ENCODE measurements around the gene DNAH6. TPM values are rescaled to one million over a fixed set of nuclear protein-coding genes. Genes with fewer than 3 reads are reported as not detected.
"Not testable (repeated sequence)": the region's sequence is repeated elsewhere in the genome, so short reads cannot be mapped to it uniquely, and the experiment has no call there.

Gene DNAH6, protein sequence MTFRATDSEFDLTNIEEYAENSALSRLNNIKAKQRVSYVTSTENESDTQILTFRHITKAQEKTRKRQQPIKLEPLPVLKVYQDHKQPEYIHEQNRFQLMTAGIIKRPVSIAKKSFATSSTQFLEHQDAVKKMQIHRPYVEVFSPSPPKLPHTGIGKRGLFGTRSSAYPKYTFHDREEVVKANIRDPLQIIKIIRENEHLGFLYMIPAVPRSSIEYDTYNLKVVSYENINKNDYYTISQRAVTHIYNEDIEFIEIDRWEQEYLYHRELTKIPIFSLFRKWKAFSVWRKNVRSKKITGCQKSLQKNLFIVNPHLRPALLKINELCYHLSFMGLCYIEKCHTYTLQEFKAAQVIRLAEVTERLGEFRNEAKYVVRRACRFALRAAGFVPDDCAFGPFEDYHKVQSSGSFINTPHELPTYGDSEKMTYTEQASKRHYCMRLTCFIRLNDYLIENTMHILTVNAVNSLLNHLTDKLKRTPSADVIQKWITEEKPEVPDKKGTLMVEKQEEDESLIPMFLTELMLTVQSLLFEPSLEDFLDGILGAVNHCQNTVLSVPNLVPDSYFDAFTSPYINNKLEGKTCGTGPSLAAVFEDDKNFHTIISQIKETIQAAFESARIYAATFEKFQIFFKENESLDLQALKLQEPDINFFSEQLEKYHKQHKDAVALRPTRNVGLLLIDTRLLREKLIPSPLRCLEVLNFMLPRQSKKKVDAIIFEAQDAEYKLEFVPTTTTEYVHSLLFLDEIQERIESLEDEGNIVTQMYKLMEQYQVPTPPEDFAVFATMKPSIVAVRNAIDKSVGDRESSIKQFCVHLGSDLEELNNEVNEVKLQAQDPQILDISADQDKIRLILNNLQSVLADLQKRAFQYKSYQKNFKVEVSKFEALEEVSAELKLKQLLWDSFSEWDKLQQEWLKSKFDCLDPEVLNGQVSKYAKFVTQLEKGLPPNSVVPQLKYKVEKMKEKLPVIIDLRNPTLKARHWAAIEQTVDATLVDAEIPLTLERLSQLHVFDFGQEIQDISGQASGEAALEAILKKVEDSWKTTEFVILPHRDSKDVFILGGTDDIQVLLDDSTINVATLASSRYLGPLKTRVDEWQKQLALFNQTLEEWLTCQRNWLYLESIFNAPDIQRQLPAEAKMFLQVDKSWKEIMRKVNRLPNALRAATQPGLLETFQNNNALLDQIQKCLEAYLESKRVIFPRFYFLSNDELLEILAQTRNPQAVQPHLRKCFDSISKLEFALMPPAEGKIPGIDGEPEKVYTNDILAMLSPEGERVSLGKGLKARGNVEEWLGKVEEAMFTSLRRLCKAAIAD (N-terminal part only)
- polyA plus RNA-seq (2013, experiment 1 of 2) = 1.5 TPM
- polyA plus RNA-seq (2013, experiment 2 of 2) = 1.9 TPM

DNA sequence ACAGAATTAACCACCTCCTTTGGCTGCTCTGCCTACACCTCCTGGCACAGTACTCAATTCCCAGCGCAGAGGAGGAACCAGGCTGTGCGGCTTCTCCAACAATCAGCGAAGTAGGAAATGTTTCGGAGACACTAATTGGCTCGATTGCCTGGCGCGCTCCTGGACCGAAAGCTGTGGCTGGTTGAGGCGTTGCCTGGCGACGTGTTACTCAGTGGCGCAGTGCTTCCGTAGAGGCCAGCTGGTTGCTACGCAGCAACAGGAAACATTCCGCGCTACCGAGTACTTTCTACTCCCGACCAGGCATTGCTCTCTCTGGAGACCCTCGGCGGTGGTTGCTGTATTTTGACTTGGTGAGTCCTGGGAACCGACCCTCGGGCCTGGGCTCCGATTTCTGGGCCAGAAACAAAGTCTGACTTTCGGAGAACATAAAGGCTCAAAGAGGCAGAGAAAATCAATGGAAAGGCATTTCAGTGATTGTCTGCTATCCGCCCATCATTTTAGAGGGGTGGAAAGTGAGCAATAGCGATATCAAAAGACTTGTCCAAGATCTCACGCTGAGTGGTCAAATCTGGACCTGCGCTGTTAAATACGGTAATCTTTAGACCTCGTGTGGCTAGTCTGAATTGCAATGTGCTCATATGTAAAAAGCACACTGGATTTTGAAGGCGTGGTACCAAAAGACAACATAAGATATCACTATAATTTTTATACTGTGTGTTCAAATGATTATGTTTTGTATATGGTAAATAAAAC lies at the start of gene DNAH6:
TSS of gene DNAH6 (plus strand) at position 265 of the 753 bp plus-strand sequence. CDS start 1,329 bp downstream, outside the sequence.
- H3K79me1 ChIP-seq (ENCODE audit: low read depth, low read length) = no peaks in the 10 kb centered on the region
- peak within 1 kb of the TSS; percentile 43 for H3K4me2 ChIP-seq (ENCODE audit: insufficient read depth, low read length, poor library complexity, severe bottlenecking)
- no peak within 1 kb of the TSS for H3K9ac ChIP-seq (ENCODE audit: low read depth, low read length, poor library complexity)
- WGBS, 2 donors (ENCODE audit: extremely low coverage in 2 of 2, insufficient read length in 2 of 2, insufficient replicate concordance in 1 of 2) = no CpG with 5 or more reads among the region's 31 CpGs
- no peak within 1 kb of the TSS for H3K4ac ChIP-seq (ENCODE audit: low read length)
- no peaks in the 10 kb centered on the region for H3K9me3 ChIP-seq (replicated peaks in 1 of 2; ENCODE audit: control insufficient read depth in 2 of 2, insufficient read depth in 1 of 2, low read depth in 1 of 2, low read length in 2 of 2)
- no peak within 1 kb of the TSS for H3K27ac ChIP-seq (replicated peaks; ENCODE audit: low read length)
- peak within 1 kb of the TSS; percentile 27 for H3K18ac ChIP-seq (ENCODE audit: low read length)
- no peak within 1 kb of the TSS for H3K23ac ChIP-seq (ENCODE audit: low read depth, low read length, poor library complexity)
- H3K27me3 ChIP-seq (ENCODE audit: control insufficient read depth in 3 of 3, insufficient read depth in 3 of 3, low read depth in 1 of 3, low read length in 3 of 3) = no peaks in the 10 kb centered on the region
- DNase-seq (ENCODE audit: low spot score) = peak; percentile 77
- no peak within 1 kb of the TSS for H4K8ac ChIP-seq (ENCODE audit: low read depth, low read length)
- peaks cover 2 to 9% of the 10 kb centered on the region in 2 donors for H3K4me1 ChIP-seq (ENCODE audit: control insufficient read depth in 2 of 2, insufficient read depth in 1 of 2, low read depth in 1 of 2, low read length in 2 of 2)
- no peaks in the 10 kb centered on the region for H3K36me3 ChIP-seq (replicated peaks in 1 of 2; ENCODE audit: control insufficient read depth in 2 of 2, insufficient read depth in 2 of 2, low read length in 2 of 2)
- no peak within 1 kb of the TSS for H2AK5ac ChIP-seq (ENCODE audit: low read depth, low read length)
- no peak within 1 kb of the TSS for H2BK15ac ChIP-seq (ENCODE audit: low read length)
- H3K4me3 ChIP-seq (ENCODE audit: low read length in 2 of 2) = peak within 1 kb of the TSS; percentile 44 to 76
- H2AFZ ChIP-seq (ENCODE audit: low read length) = peak within 1 kb of the TSS; percentile 82
- no peak within 1 kb of the TSS for H3K14ac ChIP-seq (ENCODE audit: low read length)
- H2BK120ac ChIP-seq (ENCODE audit: low read depth, low read length) = no peak within 1 kb of the TSS
- H4K91ac ChIP-seq (ENCODE audit: low read depth, low read length, poor library complexity) = no peak within 1 kb of the TSS
- H2BK12ac ChIP-seq (ENCODE audit: low read length) = no peak within 1 kb of the TSS
- no peak within 1 kb of the TSS for H2BK5ac ChIP-seq (ENCODE audit: low read length)

DNA sequence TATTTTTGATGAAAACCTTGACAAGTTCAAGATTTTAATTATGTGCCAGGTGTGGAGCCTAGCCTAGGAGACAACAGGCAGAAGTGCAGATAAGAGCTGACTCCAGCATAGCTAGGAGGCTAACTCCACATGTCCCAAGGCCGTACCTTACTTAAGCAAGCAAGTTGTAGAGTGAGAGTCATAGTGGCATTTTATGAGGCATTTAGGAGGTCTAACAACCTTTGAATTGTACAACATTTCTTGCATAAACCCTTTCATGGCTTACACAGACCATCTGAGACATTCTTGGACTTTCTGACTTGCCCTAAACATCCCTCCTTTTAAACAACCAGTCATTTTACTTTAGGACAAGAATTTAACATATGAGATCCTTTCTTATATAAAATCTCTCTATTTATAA lies 48.9 kb upstream of the DNAH6 start:
- H3K79me1 ChIP-seq (ENCODE audit: low read depth, low read length) = no peaks in the 10 kb centered on the region
- H2AFZ ChIP-seq (ENCODE audit: low read length) = no peak overlapping the region
- DNase-seq (ENCODE audit: low spot score) = no peak
- H3K27ac ChIP-seq (replicated peaks; ENCODE audit: low read length) = no peak overlapping the region
- no peak overlapping the region for H2BK12ac ChIP-seq (ENCODE audit: low read length)
- no peaks in the 10 kb centered on the region for H3K27me3 ChIP-seq (ENCODE audit: control insufficient read depth in 3 of 3, insufficient read depth in 3 of 3, low read depth in 1 of 3, low read length in 3 of 3)
- no peak overlapping the region for H3K4me3 ChIP-seq (ENCODE audit: low read length in 2 of 2)
- H4K91ac ChIP-seq (ENCODE audit: low read depth, low read length, poor library complexity) = no peak overlapping the region
- H3K4ac ChIP-seq (ENCODE audit: low read length) = no peak overlapping the region
- no peak overlapping the region for H2BK5ac ChIP-seq (ENCODE audit: low read length)
- no peak overlapping the region for H2AK5ac ChIP-seq (ENCODE audit: low read depth, low read length)
- H3K4me1 ChIP-seq (ENCODE audit: control insufficient read depth in 2 of 2, insufficient read depth in 1 of 2, low read depth in 1 of 2, low read length in 2 of 2) = no peaks in the 10 kb centered on the region
- H3K18ac ChIP-seq (ENCODE audit: low read length) = no peak overlapping the region
- no peak overlapping the region for H2BK15ac ChIP-seq (ENCODE audit: low read length)
- H3K36me3 ChIP-seq (replicated peaks in 1 of 2; ENCODE audit: control insufficient read depth in 2 of 2, insufficient read depth in 2 of 2, low read length in 2 of 2) = no peaks in the 10 kb centered on the region
- H4K8ac ChIP-seq (ENCODE audit: low read depth, low read length) = no peak overlapping the region
- H3K23ac ChIP-seq (ENCODE audit: low read depth, low read length, poor library complexity) = no peak overlapping the region
- H3K4me2 ChIP-seq (ENCODE audit: insufficient read depth, low read length, poor library complexity, severe bottlenecking) = no peak overlapping the region
- H3K9ac ChIP-seq (ENCODE audit: low read depth, low read length, poor library complexity) = no peak overlapping the region
- no peak overlapping the region for H2BK120ac ChIP-seq (ENCODE audit: low read depth, low read length)
- no peak overlapping the region for H3K14ac ChIP-seq (ENCODE audit: low read length)
- H3K9me3 ChIP-seq (replicated peaks in 1 of 2; ENCODE audit: control insufficient read depth in 2 of 2, insufficient read depth in 1 of 2, low read depth in 1 of 2, low read length in 2 of 2) = peaks cover 5 to 17% of the 10 kb centered on the region in 2 donors
- WGBS, 2 donors (ENCODE audit: extremely low coverage in 2 of 2, insufficient read length in 2 of 2, insufficient replicate concordance in 1 of 2) = no CpG with 5 or more reads among the region's 1 CpG

GRCh38 chr2:84472423-84472822 lies 43.9 kb upstream of the DNAH6 start:
- H3K4me2 ChIP-seq (ENCODE audit: insufficient read depth, low read length, poor library complexity, severe bottlenecking); H2BK15ac ChIP-seq (ENCODE audit: low read length); H2BK12ac ChIP-seq (ENCODE audit: low read length); H2AK5ac ChIP-seq (ENCODE audit: low read depth, low read length); H3K18ac ChIP-seq (ENCODE audit: low read length); H2BK120ac ChIP-seq (ENCODE audit: low read depth, low read length); H3K23ac ChIP-seq (ENCODE audit: low read depth, low read length, poor library complexity); H3K4me3 ChIP-seq (ENCODE audit: low read length in 2 of 2); H3K36me3 ChIP-seq (replicated peaks in 1 of 2; ENCODE audit: control insufficient read depth in 2 of 2, insufficient read depth in 2 of 2, low read length in 2 of 2); H3K4me1 ChIP-seq (ENCODE audit: control insufficient read depth in 2 of 2, insufficient read depth in 1 of 2, low read depth in 1 of 2, low read length in 2 of 2); H4K8ac ChIP-seq (ENCODE audit: low read depth, low read length); H3K79me1 ChIP-seq (ENCODE audit: low read depth, low read length); DNase-seq (ENCODE audit: low spot score); H2BK5ac ChIP-seq (ENCODE audit: low read length); H3K14ac ChIP-seq (ENCODE audit: low read length); H3K4ac ChIP-seq (ENCODE audit: low read length); H4K91ac ChIP-seq (ENCODE audit: low read depth, low read length, poor library complexity); H2AFZ ChIP-seq (ENCODE audit: low read length); H3K27ac ChIP-seq (replicated peaks; ENCODE audit: low read length); H3K9ac ChIP-seq (ENCODE audit: low read depth, low read length, poor library complexity); H3K27me3 ChIP-seq (ENCODE audit: control insufficient read depth in 3 of 3, insufficient read depth in 3 of 3, low read depth in 1 of 3, low read length in 3 of 3): not testable (repeated sequence)
- no CpG with 5 or more reads among the region's 2 CpGs for WGBS, 2 donors (ENCODE audit: extremely low coverage in 2 of 2, insufficient read length in 2 of 2, insufficient replicate concordance in 1 of 2)
- H3K9me3 ChIP-seq (replicated peaks in 1 of 2; ENCODE audit: control insufficient read depth in 2 of 2, insufficient read depth in 1 of 2, low read depth in 1 of 2, low read length in 2 of 2) = peaks cover 6 to 15% of the 10 kb centered on the region in 2 donors

Data from neuronal stem cell (in vitro differentiated cells).